ENCODE results near the gene PCDHA8. TPM values are rescaled to one million over a fixed set of nuclear protein-coding genes. Genes with fewer than 3 reads are reported as not detected.
"Not testable (repeated sequence)": the region's sequence is repeated elsewhere in the genome, so short reads cannot be mapped to it uniquely, and the experiment has no call there.

Gene PCDHA8
- total RNA-seq, 4 donors from 2014 or later, result 0.17 TPM; not detected in 3

DNA sequence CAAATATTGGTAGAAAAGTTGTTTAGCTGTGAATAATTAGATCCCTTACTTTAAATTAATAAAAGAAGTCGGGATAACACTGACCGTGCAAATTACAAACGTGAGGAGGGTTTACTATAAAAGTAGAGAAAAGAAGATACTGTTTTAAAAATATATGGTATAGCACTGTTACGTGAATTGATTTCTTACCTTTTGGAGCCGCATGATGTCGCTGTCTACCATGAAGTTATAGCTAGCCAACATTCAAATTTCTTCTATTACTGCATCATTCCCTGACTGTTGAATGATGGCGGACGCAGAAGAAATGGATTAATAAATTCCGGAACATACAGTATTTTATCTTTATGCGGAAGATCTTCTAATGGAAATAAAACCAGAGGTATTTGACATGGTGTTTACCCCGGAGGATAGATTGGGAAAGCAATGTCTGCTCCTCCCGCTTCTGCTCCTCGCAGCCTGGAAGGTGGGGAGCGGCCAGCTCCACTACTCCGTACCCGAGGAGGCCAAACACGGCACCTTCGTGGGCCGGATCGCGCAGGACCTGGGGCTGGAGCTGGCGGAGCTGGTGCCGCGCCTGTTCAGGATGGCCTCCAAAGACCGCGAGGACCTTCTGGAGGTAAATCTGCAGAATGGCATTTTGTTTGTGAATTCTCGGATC, 13.2 kb upstream of the PCDHA8 start, which contains the start of gene PCDHA6:
TSS of gene PCDHA6 (plus strand) at position 257 of the 658 bp plus-strand sequence. CDS start at position 389, 132 bp downstream.
- TF ChIP-seq, protein P1, sequence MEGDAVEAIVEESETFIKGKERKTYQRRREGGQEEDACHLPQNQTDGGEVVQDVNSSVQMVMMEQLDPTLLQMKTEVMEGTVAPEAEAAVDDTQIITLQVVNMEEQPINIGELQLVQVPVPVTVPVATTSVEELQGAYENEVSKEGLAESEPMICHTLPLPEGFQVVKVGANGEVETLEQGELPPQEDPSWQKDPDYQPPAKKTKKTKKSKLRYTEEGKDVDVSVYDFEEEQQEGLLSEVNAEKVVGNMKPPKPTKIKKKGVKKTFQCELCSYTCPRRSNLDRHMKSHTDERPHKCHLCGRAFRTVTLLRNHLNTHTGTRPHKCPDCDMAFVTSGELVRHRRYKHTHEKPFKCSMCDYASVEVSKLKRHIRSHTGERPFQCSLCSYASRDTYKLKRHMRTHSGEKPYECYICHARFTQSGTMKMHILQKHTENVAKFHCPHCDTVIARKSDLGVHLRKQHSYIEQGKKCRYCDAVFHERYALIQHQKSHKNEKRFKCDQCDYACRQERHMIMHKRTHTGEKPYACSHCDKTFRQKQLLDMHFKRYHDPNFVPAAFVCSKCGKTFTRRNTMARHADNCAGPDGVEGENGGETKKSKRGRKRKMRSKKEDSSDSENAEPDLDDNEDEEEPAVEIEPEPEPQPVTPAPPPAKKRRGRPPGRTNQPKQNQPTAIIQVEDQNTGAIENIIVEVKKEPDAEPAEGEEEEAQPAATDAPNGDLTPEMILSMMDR (IDR thresholded peaks at IDR 0.05; ENCODE audit: low read depth), result no peak

DNA sequence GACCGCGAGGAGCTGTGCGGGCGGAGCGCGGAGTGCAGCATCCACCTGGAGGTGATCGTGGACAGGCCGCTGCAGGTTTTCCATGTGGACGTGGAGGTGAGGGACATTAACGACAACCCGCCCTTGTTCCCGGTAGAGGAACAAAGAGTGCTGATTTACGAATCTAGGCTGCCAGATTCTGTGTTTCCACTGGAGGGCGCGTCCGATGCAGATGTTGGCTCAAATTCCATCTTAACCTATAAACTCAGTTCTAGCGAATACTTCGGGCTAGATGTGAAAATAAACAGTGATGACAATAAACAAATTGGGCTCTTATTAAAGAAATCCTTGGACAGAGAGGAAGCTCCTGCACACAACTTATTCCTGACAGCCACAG, 12.6 kb upstream of the PCDHA8 start:
- TF ChIP-seq, protein P1 (IDR thresholded peaks at IDR 0.05; ENCODE audit: low read depth), result no peak

DNA sequence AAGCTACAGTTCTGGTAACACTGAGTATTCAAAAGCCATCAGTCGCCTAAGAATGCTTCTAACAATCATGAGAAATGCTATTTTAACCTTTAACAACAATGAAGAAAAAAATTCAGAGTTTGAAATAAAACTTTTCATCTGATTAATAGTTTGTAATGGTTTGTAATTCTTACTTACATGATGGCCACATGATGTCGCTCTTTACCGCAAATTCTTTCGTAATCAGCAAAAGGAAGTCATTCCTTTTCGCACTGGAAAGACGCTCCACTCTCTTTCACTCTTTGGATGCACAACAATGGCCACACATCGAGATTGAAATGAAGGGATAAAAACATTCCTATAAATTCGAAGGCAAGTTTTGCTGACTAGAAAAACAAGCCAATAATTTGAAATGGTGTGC, 7.0 kb upstream of the PCDHA8 start, which contains the start of gene PCDHA7:
TSS of gene PCDHA7 (plus strand) at position 277 of the 400 bp plus-strand sequence. CDS start at position 392, 115 bp downstream.
- TF ChIP-seq, protein P1 (IDR thresholded peaks at IDR 0.05; ENCODE audit: low read depth), result no peak

DNA sequence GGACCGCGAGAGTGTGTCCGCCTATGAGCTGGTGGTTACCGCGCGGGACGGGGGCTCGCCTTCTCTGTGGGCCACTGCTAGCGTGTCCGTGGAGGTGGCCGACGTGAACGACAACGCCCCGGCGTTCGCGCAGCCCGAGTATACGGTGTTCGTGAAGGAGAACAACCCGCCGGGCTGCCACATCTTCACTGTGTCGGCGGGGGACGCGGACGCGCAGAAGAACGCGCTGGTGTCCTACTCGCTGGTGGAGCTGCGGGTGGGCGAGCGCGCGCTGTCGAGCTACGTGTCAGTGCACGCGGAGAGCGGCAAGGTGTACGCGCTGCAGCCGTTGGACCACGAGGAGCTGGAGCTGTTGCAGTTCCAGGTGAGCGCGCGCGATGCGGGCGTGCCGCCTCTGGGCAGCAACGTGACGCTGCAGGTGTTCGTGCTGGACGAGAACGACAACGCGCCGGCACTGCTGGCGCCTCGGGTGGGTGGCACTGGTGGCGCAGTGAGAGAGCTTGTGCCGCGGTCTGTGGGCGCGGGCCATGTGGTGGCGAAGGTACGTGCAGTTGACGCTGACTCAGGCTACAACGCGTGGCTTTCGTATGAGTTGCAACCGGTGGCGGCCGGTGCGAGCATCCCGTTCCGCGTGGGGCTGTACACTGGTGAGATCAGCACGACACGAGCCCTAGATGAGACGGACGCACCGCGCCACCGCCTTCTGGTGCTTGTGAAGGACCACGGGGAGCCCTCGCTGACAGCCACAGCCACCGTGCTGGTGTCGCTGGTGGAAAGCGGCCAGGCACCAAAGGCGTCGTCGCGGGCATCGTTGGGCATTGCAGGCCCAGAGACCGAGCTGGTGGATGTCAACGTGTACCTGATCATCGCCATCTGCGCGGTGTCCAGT, 5.1 kb upstream of the PCDHA8 start:
- TF ChIP-seq, protein P1 (IDR thresholded peaks at IDR 0.05; ENCODE audit: low read depth), result no peak

DNA sequence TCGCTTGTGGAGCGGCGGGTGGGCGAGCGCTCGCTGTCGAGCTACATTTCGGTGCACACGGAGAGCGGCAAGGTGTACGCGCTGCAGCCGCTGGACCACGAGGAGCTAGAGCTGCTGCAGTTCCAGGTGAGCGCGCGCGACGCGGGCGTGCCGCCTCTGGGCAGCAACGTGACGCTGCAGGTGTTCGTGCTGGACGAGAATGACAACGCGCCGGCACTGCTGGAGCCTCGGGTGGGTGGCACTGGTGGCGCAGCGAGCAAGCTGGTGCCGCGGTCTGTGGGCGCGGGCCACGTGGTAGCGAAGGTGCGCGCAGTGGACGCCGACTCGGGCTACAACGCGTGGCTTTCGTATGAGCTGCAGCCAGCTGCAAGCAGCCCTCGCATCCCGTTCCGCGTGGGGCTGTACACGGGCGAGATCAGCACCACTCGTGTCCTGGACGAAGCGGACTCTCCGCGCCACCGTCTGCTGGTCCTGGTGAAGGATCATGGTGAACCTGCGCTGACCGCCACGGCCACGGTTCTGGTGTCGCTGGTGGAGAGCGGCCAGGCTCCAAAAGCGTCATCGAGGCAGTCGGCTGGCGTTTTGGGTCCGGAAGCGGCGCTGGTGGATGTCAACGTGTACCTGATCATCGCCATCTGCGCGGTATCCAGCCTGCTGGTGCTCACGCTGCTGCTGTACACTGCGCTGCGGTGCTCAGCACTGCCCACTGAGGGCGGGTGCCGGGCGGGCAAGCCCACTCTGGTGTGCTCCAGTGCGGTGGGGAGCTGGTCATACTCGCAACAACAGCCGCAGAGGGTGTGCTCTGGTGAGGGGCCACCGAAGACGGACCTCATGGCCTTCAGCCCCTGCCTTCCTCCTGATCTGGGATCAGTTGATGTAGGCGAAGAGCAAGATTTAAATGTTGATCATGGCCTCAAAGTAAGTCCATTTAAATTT, 2.1 kb downstream of the PCDHA8 start:
- TF ChIP-seq, protein P1 (IDR thresholded peaks at IDR 0.05; ENCODE audit: low read depth), result no peak

DNA sequence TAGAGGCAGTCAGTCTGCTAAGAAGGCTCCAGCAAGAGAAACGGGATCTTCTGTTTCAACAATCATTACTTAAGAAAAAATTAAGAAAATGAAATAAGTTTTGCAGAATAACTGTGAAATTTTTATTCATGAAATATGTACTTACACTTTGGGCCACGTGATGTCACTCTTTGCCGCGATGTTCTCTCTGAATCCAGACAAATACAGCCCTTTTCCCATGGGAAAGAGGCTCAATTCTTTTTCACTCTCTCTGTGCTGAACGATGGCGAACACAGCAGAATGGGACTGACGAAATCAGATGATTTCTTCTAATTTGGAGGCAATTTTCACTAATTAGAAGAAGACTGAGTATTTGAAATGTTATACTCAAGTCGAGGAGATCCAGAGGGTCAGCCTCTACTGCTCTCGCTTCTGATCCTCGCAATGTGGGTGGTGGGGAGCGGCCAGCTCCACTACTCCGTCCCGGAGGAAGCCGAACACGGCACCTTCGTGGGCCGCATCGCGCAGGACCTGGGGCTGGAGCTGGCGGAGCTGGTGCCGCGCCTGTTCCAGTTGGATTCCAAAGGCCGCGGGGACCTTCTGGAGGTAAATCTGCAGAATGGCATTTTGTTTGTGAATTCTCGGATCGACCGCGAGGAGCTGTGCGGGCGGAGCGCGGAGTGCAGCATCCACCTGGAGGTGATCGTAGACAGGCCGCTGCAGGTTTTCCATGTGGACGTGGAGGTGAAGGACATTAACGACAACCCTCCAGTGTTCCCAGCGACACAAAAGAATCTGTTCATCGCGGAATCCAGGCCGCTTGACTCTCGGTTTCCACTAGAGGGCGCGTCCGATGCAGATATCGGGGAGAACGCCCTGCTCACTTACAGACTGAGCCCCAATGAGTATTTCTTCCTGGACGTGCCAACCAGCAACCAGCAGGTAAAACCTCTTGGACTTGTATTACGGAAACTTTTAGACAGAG, 7.4 kb downstream of the PCDHA8 start, which contains the start of gene PCDHA9:
TSS of gene PCDHA9 (plus strand) at position 244 of the 964 bp plus-strand sequence. CDS start at position 358, 114 bp downstream.
- TF ChIP-seq, protein P1 (IDR thresholded peaks at IDR 0.05; ENCODE audit: low read depth), result not testable (repeated sequence)
